OCI-LY3 (cell line): ENCODE data around the gene DOK5.

Experiments used
- H2AFZ ChIP-seq: fragments of 200-600, 300-600 bp; shearing (Covaris generic); 2 replicates; pipeline ENCODE4 v1.6.0; 2014; ENCODE audit warnings: antibody characterized with exemption, low read depth, low read length
- H3K27ac ChIP-seq: fragments of 200-600, 300-600 bp; sonication (generic); 2 replicates; pipeline ENCODE4 v1.5.1; 2014; ENCODE audit warnings: mild to moderate bottlenecking, low read length, moderate library complexity, mixed read lengths
- H3K27me3 ChIP-seq: fragments of 200-600, 300-600 bp; sonication (generic); 2 replicates; pipeline ENCODE4 v1.6.1; 2014; ENCODE audit warnings: low read depth, low read length, mixed read lengths
- H3K36me3 ChIP-seq: fragments of 200-600, 300-600 bp; sonication (generic); replicated peaks from 2 replicates; pipeline ENCODE3; 2014; ENCODE audit warnings: low read depth, low read length, mixed read lengths
- H3K4me1 ChIP-seq: fragments of 300-600, 200-600 bp; sonication (generic); 2 replicates; pipeline ENCODE4 v1.6.1; 2014; ENCODE audit warnings: low read length, mixed read lengths
- H3K4me2 ChIP-seq: fragments of 200-600, 300-600 bp; sonication (generic); 2 replicates; pipeline ENCODE4 v1.6.1; 2014; ENCODE audit warnings: low read length, mixed read lengths
- H3K4me3 ChIP-seq: fragments of 300-600, 200-600 bp; sonication (generic); 2 replicates; pipeline ENCODE4 v1.5.1; 2014; ENCODE audit warnings: antibody characterized with exemption, mild to moderate bottlenecking, low read length, moderate library complexity
- H3K79me2 ChIP-seq: fragments of 300-600, 200-600 bp; shearing (Covaris generic); 2 replicates; pipeline ENCODE4 v1.6.1; 2014; ENCODE audit warnings: mild to moderate bottlenecking, low read length, mixed read lengths
- H3K9ac ChIP-seq: fragments of 300-600, 200-600 bp; shearing (Covaris generic); 2 replicates; pipeline ENCODE4 v1.6.0; 2014; ENCODE audit warnings: mild to moderate bottlenecking, low read length, moderate library complexity
- H3K9me3 ChIP-seq: fragments of 200-600, 300-600 bp; shearing (Covaris generic); 2 replicates; pipeline ENCODE4 v1.6.1; 2014; ENCODE audit warnings: low read length, mixed read lengths; ENCODE audit not compliant: insufficient read depth
- H4K20me1 ChIP-seq: fragments of 200-600, 300-600 bp; sonication (generic); 2 replicates; pipeline ENCODE4 v1.6.1; 2016; ENCODE audit warnings: low read length, mixed read lengths; ENCODE audit not compliant: insufficient read depth
- EZH2phosphoT487 ChIP-seq: fragments of 200-600 bp; shearing (Covaris generic); IDR thresholded peaks from 2 replicates; pipeline ENCODE4 v1.6.1; 2018; ENCODE audit warnings: antibody characterized with exemption, mixed run types, low read depth
- TF ChIP-seq, protein P1 (sequence below): fragments of 200-600, 300-600 bp; sonication (generic); IDR thresholded peaks from 2 replicates; pipeline ENCODE4 v1.5.1; 2014; ENCODE audit warnings: antibody characterized with exemption, low read length, low read depth

Gene DOK5

DNA sequence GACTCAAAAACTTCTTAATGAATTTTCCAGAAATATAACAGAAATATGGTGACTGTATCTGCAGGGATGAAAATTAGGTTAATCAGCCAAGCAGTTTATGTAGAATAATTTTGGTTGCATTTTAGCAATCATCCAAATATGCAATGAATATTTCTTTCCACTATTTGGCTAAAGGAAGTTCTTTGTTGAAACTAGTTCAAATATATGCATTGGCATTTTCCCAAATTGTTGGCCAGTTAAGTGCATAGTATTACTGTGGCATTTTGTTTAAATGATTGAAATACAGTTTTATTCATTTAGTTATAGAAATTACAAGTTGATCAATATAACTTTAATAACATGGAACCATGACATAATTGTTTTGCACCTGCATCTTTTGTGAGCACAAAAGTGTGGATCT lies 115.5 kb downstream of the DOK5 start:
- H3K4me2 ChIP-seq: no peak overlapping the region
- H3K9me3 ChIP-seq: no peaks in the 10 kb centered on the region
- H3K27me3 ChIP-seq: no peaks in the 10 kb centered on the region
- no peaks in the 10 kb centered on the region for H4K20me1 ChIP-seq
- peaks cover 15% of the 10 kb centered on the region for H3K4me1 ChIP-seq
- H3K9ac ChIP-seq: no peak overlapping the region
- H3K36me3 ChIP-seq: no peaks in the 10 kb centered on the region
- no peak for TF ChIP-seq EZH2phosphoT487
- no peak overlapping the region for H2AFZ ChIP-seq
- no peak overlapping the region for H3K27ac ChIP-seq
- no peaks in the 10 kb centered on the region for H3K79me2 ChIP-seq
- H3K4me3 ChIP-seq: no peak overlapping the region

- H3K27me3 ChIP-seq: peaks cover 20% of the 10 kb centered on the region; the same call in 1 of the 2 replicates
- H3K9me3 ChIP-seq: 0 out of 2 replicates have a peak, but pooled peaks cover 12% of the 10 kb centered on the region
- H3K4me1 ChIP-seq: no peaks in the 10 kb centered on the region
- H4K20me1 ChIP-seq: no peaks in the 10 kb centered on the region
- peaks cover 7% of the 10 kb centered on the region for H3K36me3 ChIP-seq
- H3K9ac ChIP-seq: no peak overlapping the region
- H3K79me2 ChIP-seq: no peaks in the 10 kb centered on the region
- H3K4me2 ChIP-seq: no peak overlapping the region
- TF ChIP-seq EZH2phosphoT487: no peak
- TF ChIP-seq, protein P1, sequence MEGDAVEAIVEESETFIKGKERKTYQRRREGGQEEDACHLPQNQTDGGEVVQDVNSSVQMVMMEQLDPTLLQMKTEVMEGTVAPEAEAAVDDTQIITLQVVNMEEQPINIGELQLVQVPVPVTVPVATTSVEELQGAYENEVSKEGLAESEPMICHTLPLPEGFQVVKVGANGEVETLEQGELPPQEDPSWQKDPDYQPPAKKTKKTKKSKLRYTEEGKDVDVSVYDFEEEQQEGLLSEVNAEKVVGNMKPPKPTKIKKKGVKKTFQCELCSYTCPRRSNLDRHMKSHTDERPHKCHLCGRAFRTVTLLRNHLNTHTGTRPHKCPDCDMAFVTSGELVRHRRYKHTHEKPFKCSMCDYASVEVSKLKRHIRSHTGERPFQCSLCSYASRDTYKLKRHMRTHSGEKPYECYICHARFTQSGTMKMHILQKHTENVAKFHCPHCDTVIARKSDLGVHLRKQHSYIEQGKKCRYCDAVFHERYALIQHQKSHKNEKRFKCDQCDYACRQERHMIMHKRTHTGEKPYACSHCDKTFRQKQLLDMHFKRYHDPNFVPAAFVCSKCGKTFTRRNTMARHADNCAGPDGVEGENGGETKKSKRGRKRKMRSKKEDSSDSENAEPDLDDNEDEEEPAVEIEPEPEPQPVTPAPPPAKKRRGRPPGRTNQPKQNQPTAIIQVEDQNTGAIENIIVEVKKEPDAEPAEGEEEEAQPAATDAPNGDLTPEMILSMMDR: no peak
- no peak overlapping the region for H3K27ac ChIP-seq
- no peak overlapping the region for H2AFZ ChIP-seq
- no peak overlapping the region for H3K4me3 ChIP-seq
Measured at GRCh38 chr20:54596651-54597050, 121.3 kb downstream of the DOK5 start.

- Histone ChIP-seq H3K36me3 (peaks cover 7% of the 10 kb centered on the region), H3K4me2 (no peak overlapping the region), H3K9ac (no peak overlapping the region), H3K4me1 (no peaks in the 10 kb centered on the region), H3K27me3 (peaks cover 20% of the 10 kb centered on the region; the same call in 1 of the 2 replicates), H2AFZ (no peak overlapping the region), H3K27ac (no peak overlapping the region), H3K9me3 (0 out of 2 replicates have a peak, but pooled peaks cover 12% of the 10 kb centered on the region), H3K4me3 (no peak overlapping the region), H3K79me2 (no peaks in the 10 kb centered on the region), H4K20me1 (no peaks in the 10 kb centered on the region)
- TF ChIP-seq EZH2phosphoT487: no peak
- TF ChIP-seq, protein P1: no peak
Measured at GRCh38 chr20:54598352-54598751, 123.0 kb downstream of the DOK5 start.

DNA sequence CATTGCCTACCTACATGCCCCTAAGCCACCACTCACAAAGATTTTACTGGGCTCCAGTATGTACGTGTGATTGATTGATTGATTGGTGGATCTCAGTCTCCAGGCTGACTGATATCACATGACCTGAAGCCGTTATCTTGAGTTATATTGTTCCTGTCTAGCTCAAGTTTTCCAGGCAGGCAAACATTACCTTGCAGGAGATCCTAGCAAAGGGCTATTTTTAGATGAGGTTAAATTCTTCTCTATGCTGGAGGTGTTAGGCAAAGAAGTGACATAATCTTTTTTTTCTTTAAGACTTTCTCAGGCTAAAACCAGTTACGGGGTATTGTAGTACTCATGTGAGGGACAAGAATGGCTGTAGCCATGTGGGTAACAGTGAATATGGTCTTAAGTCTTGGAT lies 125.2 kb downstream of the DOK5 start:
- Histone ChIP-seq H3K4me3 (no peak overlapping the region), H3K27me3 (peaks cover 20% of the 10 kb centered on the region; the same call in 1 of the 2 replicates), H2AFZ (no peak overlapping the region), H3K9me3 (0 out of 2 replicates have a peak, but pooled peaks cover 12% of the 10 kb centered on the region), H3K79me2 (no peaks in the 10 kb centered on the region), H3K9ac (no peak overlapping the region), H3K4me2 (no peak overlapping the region), H3K36me3 (peaks cover 7% of the 10 kb centered on the region), H3K27ac (no peak overlapping the region), H4K20me1 (no peaks in the 10 kb centered on the region), H3K4me1 (peaks cover 7% of the 10 kb centered on the region)
- TF ChIP-seq EZH2phosphoT487: no peak
- TF ChIP-seq, protein P1: no peak
